GM21576 (cell line): Measurements from ENCODE around the gene DRAXIN.
"Not testable (repeated sequence)": the region's sequence is repeated elsewhere in the genome, so short reads cannot be mapped to it uniquely, and the experiment has no call there.

ENCODE experiments used
- ATAC-seq: cut with Tn5 transposase; IDR thresholded peaks from one replicate; pipeline ENCODE4 v1.9.1; 2021; ENCODE audit warnings: mild to moderate bottlenecking, moderate library complexity; ENCODE audit not compliant: unreplicated experiment

Gene DRAXIN

DNA sequence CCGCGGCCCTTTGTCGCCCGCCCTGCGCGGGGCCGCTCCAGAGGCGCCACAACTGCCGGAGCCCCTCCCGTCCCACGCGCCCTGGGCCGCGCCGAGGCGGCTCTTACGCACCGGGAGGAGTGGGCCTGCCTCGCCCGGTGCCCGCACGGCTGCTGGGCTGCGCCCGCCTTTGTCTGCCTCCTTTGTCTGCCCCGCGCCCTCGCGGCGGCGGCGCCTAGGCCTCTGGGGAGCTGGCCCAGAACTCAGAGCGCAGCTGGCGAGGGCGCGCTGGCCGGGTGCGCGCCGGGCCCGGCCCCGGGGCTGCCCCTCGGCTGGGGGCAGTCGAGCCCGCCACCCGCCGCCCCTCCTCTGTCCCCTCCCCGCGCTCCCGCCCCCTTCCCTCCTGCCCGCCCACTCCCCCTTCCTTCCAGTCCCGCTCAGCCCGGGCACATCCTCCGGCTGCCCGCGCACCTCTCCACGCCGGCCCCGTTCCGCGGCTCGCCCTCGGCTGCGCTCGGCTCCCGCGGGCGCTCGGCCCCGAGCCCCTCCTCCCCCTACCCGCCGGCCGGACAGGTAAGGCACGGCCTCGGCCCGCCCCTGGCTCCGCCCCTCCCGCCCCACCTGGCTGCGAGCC lies at the start of gene DRAXIN:
Gene DRAXIN, plus strand, starts transcription at position 409 of the 613 bp plus-strand sequence. CDS start 14,549 bp downstream, outside the sequence.
- no peak for ATAC-seq

DNA sequence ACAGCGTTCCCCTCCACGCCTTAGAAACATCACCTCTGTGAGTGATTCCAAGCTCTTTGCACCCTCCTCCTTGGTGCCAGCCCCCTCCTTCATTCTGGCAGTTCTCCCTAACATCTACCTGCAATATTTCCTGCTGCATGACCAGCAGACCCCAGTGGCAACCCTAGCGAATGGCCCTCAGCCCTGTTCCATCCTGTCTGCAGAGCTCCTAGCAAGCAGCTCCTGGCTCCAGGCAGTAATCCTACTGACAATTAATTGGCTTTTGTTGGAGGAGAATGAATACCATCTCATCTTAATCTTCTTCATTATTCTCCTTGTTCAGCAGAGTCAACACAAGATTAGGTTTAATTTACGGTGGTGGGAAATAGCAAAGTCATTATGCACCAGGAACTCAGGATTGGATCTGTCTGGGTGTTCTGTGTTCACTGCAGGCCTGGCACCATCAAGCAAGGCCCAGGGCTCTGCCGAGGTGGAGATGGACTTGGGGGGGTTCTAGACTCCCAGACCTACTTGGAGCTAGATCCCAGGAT lies 49.7 kb upstream of the DRAXIN start:
- no peak for ATAC-seq

- ATAC-seq = not testable (repeated sequence)
Observed at GRCh38 chr1:11642418-11643017, 49.0 kb upstream of the DRAXIN start.

DNA sequence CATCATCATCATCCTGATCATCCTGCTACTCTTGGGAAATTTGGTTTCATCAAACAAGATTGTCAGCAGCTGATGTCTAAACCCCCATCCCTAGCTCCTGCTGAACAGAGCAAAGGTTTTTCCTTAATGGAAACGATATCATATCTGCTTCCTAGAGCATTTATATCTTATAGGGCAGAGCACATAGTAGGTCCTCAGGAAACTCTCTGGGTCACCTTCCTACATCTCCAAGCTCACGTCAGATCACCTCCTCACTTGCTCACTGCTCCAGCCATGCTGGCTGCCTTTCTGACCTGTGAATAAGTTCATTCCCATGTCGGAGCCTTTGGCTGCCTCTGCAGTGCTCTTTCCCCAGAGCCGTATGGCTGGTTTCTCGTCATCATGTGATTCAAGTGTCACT lies 47.7 kb upstream of the DRAXIN start:
- ATAC-seq = no peak

DNA sequence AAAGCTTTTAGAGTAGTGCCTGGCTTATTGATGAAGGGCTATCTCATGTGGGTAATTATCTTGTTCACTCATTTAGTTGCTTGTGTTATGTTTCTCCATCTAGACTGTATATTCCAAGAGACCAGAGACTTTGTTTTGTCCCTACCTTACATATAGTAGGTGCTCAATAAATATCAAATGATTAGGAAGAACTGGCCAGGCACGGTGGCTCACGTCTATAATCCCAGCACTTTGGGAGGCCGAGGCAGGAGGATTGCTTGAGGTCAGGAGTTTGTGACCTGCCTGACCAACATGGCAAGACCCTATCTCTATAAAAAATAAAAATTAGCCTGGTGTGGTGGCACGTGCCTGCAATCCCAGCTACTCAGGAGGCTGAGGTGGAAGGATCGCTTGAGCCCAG lies 46.2 kb upstream of the DRAXIN start:
- ATAC-seq = no peak

DNA sequence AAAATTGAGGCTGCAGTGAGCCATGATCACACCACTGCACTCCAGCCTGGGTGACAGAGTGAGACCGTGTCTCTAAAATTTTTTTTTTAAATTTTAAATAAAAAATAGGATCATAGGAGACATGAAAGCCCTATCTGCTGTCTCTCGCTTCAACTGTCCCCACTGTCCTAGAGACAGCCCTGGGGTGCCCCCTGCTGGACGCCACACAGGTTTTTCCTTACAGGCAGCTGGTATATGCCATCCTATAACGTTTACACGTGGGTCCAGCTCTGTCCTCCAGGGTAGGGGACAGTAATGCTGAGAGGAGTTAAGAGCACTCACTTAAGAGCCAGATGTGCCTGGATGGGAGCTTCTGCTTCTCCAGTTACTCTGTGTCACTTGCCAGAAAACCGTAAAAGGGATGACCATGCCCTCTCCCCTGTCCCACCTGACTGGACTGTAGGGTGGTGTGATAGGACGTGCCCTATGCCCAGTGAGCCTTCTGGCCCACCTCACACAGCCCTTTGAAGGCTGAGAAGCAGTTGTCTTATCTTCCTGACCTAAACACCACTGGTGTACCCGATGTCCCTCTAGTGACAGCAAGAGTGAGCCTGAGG lies 45.7 kb upstream of the DRAXIN start:
- no peak for ATAC-seq

- ATAC-seq = no peak
Observed at GRCh38 chr1:11646317-11646716, 45.2 kb upstream of the DRAXIN start.

GRCh38 chr1:11647333-11647732 lies 44.2 kb upstream of the DRAXIN start:
- no peak for ATAC-seq

DNA sequence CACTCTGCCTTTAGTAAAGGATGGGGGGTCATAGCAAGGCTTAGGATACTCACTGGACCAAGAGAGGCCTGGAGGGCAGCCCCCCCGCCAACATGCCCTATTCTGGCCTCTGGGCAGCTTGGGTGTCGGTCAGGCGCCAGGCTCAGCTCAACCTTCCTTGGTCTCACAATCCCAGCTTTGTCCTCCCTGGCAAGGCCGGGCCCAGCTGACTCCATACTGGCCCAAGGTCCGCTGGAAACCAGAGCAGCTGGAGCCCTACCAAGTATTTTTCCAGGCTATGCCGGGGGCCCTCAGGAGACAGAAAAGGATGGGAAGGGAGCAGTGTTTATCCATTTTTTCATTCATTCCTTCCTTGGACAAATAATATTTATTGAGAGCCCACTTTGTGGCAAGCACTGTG lies 43.5 kb upstream of the DRAXIN start:
- ATAC-seq = no peak

DNA sequence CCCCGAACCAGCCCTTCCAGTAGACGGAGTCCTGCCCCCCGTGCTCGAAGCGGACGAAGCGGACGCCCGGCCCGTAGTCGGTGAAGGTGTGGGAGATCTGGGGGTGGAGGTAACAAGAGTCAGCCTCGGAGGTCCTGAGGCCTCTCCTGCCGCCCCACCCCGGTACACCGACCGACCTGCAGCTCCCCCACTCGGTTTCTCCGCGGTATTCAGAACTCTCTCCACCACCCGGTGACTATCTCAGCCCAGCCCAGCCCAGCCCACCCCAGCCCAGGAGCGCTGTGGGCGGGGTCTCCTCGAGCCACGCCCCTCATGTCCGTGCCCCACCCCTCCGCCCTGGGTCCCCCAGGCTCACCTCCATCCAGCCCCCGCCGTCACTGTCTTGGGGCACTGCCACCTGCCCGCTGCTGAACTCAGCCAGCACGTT lies 42.8 kb upstream of the DRAXIN start:
- no peak for ATAC-seq

- no peak for ATAC-seq
Observed at GRCh38 chr1:11649237-11649623, 42.3 kb upstream of the DRAXIN start.

DNA sequence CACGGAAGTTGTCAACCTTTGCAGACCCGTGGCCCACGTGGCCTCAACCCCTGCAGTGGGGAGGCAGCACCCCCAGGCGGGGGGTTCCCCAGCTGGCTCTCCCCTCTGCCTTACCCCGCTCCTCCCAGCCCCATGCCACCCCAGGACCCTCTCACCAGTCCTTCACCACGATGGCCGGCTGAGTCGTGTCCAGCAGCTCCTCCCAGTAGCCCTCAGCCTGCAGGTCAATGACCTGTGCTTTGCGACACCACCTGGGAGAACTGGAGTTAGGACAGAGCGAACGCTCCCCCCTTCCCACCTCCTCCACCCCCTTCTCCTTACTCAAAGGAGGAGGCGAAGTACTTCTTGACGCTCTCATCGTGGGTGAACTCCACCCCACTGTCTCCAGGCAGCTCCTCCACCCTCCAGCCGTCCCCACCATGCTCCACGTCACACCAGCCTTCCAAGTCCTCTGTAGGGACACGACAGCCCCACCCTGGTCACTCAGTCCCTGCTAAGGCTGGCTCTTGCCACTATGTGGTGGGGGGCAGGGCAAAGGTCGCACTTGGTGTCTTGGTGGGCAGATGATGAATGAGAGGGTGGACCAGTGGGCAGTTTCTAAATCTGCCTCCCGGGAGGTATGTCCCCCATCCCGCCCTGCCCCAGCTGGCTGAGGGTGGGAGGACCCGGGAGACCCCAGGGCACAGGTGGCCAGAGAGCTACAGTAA lies 41.7 kb upstream of the DRAXIN start:
- no peak for ATAC-seq

- no peak for ATAC-seq
Observed at GRCh38 chr1:11650331-11650991, 41.0 kb upstream of the DRAXIN start.

DNA sequence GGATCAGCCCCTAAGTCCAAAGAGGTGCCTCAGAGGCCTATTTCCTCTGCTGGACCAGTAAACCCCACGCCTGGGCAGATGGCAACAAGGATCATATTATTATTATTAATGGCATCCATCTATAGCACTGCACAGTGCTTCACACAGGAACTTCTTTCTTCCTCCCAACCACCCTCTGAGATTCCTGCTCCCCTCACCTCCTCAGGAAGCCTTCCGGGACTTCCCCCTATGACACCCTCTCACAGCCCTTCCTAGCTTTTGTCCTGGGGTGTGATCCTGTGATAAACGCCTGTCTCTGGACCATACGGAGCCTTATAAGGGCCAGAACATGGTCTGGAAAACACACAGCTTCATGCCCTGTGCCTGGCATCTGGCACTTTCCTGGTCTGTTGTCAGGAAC lies 40.5 kb upstream of the DRAXIN start:
- no peak for ATAC-seq

DNA sequence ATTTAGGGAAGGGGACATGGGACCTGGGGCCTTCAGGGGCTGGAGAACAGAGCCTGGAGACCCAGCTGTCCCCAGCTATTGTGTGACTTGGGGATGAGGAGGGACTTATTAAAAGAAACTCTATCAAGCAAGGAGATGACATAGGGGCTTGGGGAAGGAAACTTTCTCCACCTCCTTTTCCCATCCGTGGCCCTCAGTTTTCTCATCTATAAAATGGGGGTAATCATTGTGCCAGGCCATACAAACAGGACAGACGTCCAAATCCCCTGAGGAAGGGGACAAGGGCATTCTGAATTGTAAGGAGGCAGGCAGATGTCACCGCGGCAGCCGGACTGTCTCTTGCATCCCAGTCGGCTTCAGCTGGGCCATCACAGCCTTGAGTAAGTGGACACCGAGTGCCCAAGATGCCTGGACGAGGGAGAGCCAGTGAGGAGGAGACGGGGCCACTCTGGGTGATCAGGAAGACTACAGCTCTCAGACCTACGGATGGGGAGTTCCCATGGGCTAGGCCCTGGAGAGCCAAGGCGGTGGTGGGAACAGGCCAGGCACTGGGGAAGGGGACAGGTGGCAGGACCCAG lies 39.2 kb upstream of the DRAXIN start:
- ATAC-seq = no peak

GRCh38 chr1:11653101-11653860 lies 38.2 kb upstream of the DRAXIN start:
- ATAC-seq = no peak

GRCh38 chr1:11653861-11654136 lies 37.7 kb upstream of the DRAXIN start:
- no peak for ATAC-seq

DNA sequence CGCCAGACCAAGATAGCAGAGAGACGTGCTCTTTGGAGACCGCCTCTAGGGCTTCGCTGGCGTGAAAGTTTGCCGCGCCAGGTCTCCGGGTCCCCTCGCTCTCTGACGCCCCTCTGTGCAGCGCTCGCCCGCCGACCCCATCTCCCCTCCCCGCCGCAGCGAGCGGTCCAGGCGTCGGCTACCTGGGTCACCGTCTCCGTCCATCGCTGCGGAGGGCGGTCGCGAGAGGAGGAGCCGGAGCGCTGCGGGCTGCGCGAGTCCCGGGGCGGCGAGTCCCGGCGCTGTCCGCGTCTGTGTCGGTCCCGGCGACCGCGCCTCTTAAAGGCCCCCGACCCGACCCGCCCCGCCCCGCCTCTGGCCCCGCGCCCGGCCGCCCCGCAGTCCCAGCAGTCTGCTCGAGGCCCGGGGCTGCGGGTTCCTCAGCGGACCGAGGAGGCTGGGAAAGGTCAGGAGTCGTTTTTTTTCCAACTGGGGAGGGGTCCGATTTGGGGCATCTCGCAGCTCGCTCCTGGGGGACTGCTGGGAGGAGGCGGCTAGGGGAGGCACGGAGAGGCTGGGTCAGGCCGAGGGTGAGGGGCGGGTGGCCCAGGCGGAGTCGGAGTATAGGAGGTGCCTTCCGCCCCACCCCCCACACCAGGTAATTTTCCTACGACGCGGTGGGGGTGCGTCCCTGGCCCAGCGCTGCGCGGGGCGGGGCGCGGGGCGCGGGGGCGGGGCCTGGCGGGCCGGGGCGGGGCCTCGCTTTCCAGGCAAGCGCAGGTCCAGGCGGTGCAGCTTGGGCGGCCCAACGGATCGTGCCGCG lies 37.2 kb upstream of the DRAXIN start, which contains the start of the genes FBXO2 and FBXO44:
Gene FBXO2, minus strand, starts transcription at position 293 of the 802 bp plus-strand sequence. Its CDS starts 89 bp downstream, at position 204.
Gene FBXO44, plus strand, starts transcription at position 741 of the 802 bp plus-strand sequence. CDS start 959 bp downstream, outside the sequence.
- ATAC-seq = no peak
